ENCODE data around the gene RBPJ. TPM values are rescaled to one million over a fixed set of nuclear protein-coding genes. Genes with fewer than 3 reads are reported as not detected.

RBPJ gene
- total RNA-seq, 4 donors from 2014 or later: 42.9 to 238 (median 75.2) TPM

DNA sequence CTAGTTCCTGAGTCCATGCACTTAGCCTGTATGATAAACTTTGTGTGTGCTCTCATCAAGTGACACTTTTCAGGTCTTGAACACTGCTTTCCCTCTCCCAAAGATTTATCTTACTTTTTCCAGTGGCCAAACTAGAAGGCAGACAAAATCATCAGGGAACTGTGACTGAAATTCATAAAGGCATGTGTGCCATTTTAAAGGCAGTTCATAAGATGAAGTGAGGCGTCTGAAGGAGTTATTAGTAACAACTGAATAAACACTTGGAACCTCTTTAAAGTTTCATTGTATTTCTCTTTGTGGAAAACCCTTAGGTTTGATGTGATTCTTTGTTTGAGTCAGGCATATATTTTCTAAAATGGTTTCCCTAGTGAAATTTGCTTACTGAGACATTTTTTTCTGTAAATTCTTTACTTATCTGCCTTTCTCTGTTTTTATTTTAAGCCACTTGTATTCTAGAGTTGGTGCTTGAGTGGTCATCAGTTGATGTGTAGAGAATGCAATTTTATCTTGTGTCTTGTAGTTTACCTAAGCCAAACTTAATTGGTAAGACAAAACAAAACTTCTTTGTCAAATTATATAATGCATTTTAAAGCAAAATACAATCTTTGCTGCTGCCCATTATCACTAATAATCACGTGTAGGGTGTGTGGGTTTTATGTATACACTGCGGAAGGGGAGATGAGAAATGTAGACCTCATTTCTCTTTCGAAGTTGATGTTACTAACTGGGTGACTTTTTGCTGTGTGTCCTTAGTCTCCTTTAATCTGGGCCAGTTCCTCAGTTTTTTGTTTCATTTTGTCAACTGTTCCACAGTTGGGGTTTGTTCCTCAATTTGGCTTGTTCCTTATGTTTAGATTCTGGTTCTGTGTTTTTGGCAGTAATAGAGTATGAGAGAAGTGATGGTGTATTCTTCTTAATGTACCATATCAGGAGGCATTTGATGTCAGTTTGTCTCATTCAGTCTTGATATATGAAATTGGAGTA is 56.8 kb downstream of the RBPJ start:
- Histone ChIP-seq H3K36me3 (no peaks in the 10 kb centered on the region), H3K27ac (no peak overlapping the region), H3K9me3 (no peaks in the 10 kb centered on the region), H3K4me1 (peaks cover 0 to 5% of the 10 kb centered on the region in 2 donors), H3K27me3 (no peaks in the 10 kb centered on the region), H3K4me3 (no peak overlapping the region)
- no peak for TF ChIP-seq POLR2A (IDR thresholded peaks at IDR 0.05)
- TF ChIP-seq, protein P1, sequence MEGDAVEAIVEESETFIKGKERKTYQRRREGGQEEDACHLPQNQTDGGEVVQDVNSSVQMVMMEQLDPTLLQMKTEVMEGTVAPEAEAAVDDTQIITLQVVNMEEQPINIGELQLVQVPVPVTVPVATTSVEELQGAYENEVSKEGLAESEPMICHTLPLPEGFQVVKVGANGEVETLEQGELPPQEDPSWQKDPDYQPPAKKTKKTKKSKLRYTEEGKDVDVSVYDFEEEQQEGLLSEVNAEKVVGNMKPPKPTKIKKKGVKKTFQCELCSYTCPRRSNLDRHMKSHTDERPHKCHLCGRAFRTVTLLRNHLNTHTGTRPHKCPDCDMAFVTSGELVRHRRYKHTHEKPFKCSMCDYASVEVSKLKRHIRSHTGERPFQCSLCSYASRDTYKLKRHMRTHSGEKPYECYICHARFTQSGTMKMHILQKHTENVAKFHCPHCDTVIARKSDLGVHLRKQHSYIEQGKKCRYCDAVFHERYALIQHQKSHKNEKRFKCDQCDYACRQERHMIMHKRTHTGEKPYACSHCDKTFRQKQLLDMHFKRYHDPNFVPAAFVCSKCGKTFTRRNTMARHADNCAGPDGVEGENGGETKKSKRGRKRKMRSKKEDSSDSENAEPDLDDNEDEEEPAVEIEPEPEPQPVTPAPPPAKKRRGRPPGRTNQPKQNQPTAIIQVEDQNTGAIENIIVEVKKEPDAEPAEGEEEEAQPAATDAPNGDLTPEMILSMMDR (IDR thresholded peaks at IDR 0.05): no peak
- intact Hi-C loops (cut with DNase I; ENCODE audit: low total_unique reads): no loop called here
- DNase-seq: no peak

DNA sequence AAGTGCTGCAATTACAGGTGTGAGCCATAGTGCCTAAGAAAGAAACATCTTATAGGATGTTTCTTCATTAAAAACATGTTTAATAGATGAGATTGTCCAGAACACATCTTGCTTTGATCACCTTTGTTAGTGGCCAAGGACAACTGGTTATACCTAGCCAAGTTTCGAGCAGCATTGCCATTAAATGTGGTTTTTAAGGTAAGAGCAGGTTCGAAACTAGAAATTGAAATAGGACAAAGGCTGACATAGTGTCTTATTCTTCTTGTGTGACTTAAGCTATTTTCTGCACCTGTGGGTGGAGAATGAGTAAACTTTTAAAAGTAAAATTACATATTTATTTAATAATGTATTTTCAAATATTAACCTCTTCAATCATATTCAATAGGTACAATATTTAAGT is 59.0 kb downstream of the RBPJ start:
- no peaks in the 10 kb centered on the region for H3K27me3 ChIP-seq
- intact Hi-C loops (cut with DNase I; ENCODE audit: low total_unique reads): no loop called here
- no peak for DNase-seq
- H3K9me3 ChIP-seq: no peaks in the 10 kb centered on the region
- H3K4me3 ChIP-seq: no peak overlapping the region
- H3K36me3 ChIP-seq: no peaks in the 10 kb centered on the region
- TF ChIP-seq, protein P1 (IDR thresholded peaks at IDR 0.05): no peak
- no peak for TF ChIP-seq POLR2A (IDR thresholded peaks at IDR 0.05)
- peaks cover 0 to 5% of the 10 kb centered on the region in 2 donors for H3K4me1 ChIP-seq
- H3K27ac ChIP-seq: no peak overlapping the region

DNA sequence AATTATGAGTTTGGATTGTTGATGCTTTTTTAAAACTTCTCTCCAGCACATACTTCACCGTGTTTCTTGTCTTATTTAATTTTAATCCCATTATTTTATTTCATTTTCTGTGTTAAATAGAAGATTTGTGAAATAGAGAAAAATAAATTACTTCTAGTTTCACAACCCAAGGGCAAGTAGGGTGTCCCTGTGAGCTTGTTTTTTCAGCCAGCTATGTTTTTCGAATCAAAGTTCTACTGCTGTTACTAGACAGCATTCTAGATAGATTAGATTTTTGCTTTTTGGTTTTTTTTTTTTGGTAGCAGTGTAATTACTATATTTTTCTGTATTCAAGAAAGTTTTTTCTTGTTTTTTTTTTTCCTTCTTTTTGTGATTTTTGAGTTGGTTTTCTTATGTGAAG is 59.9 kb downstream of the RBPJ start:
- TF ChIP-seq, protein P1 (IDR thresholded peaks at IDR 0.05): no peak
- TF ChIP-seq POLR2A (IDR thresholded peaks at IDR 0.05): no peak
- no peak for DNase-seq
- Histone ChIP-seq H3K4me1 (peaks cover 0 to 5% of the 10 kb centered on the region in 2 donors), H3K4me3 (no peak overlapping the region), H3K27me3 (no peaks in the 10 kb centered on the region), H3K36me3 (no peaks in the 10 kb centered on the region), H3K9me3 (no peaks in the 10 kb centered on the region), H3K27ac (no peak overlapping the region)
- intact Hi-C loops (cut with DNase I; ENCODE audit: low total_unique reads): no loop called here

DNA sequence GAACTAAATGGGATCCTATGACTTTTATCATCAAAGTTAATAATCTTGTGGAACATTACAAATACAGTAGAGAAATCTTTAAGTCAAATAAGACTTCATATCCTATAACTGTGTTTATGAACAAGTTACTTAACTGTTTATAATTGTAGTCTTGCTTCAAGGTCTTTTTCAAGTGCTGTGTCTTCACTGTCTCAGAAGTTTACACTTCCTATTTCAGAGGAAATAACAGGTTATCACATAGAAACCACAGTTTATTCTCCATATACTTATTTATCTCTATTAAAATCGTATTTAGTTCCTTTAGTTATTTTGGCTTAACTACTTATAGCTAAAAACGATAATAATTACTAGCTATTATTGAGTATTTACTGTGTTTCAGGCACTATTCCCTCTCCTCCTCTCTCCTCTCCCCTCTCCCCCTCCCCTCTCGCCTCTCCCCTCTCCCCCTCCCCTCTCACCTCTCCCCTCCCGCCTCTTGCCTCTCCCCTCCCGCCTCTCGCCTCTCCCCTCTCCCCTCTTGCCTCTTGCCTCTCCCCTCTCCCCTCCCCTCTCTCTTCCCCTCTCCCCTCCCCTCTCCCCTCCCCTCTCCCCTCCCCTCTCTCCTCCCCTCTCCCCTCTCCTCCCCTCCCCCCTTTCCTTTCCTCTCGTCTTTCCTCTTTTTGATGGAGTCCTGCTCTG is 63.7 kb downstream of the RBPJ start:
- Histone ChIP-seq H3K36me3 (no peaks in the 10 kb centered on the region), H3K4me1 (peaks cover 0 to 5% of the 10 kb centered on the region in 2 donors), H3K4me3 (no peak overlapping the region), H3K27me3 (no peaks in the 10 kb centered on the region), H3K27ac (no peak overlapping the region), H3K9me3 (no peaks in the 10 kb centered on the region)
- TF ChIP-seq, protein P1 (IDR thresholded peaks at IDR 0.05): no peak
- no peak for TF ChIP-seq POLR2A (IDR thresholded peaks at IDR 0.05)
- intact Hi-C loops (cut with DNase I; ENCODE audit: low total_unique reads): no loop called here
- DNase-seq: no peak

DNA sequence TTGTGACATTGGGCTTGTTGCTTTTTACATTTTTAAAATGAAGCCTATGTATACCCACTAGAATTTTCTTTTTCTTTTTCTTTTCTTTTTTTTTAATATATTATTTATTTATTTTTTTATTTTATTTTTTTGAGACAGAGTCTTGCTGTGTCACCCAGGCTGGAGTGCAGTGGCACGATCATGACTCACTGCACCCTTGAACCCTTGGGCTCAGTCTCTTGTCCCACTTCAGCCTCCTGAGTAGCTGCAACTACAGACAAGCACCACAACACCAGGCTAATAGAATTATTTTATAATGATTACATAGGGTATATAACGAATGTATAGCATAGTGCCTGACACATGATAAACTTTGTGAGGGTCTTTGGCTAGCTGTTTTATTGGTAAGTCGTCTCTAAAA is 64.9 kb downstream of the RBPJ start:
- intact Hi-C loops (cut with DNase I; ENCODE audit: low total_unique reads): no loop called here
- peaks cover 0 to under 1% of the 10 kb centered on the region in 2 donors for H3K4me1 ChIP-seq
- no peak for DNase-seq
- no peaks in the 10 kb centered on the region for H3K9me3 ChIP-seq
- H3K4me3 ChIP-seq: no peak overlapping the region
- H3K36me3 ChIP-seq: no peaks in the 10 kb centered on the region
- H3K27me3 ChIP-seq: no peaks in the 10 kb centered on the region
- H3K27ac ChIP-seq: no peak overlapping the region
- TF ChIP-seq, protein P1 (IDR thresholded peaks at IDR 0.05): no peak
- TF ChIP-seq POLR2A (IDR thresholded peaks at IDR 0.05): no peak
